G401.6 (cell line): ENCODE measurements around the gene ACVR1.
"Not testable (repeated sequence)": the region's sequence is repeated elsewhere in the genome, so short reads cannot be mapped to it uniquely, and the experiment has no call there.

ENCODE experiments used
- FAIRE-seq: peaks from 2 replicates; lab custom pipeline; 2012; peaks lifted over from hg19 to GRCh38; lab: Jason Lieb, UNC

Gene ACVR1

DNA sequence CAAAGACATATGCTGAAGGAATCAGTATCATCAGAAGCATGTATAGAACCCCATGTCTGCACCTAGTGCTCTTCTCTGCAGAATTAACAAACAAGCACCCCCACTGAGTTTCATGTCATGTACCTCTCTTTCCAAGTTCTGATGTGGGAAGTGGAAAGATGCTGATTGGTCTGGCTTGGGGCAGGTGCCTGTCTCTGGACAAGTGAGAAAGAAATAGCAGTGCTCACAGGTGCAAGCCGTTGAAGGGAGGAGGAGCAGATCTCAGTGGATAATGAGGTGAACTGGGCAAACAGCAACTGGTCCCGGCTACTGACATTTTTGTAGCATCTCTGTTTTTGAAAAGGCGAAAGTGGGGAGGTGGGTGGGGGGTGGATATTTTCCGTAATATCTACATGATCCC is 17.5 kb upstream of the ACVR1 start:
- FAIRE-seq = no peak

GRCh38 chr2:157891643-157892041 is 15.5 kb upstream of the ACVR1 start:
- no peak for FAIRE-seq

GRCh38 chr2:157890969-157891642 is 15.0 kb upstream of the ACVR1 start:
- FAIRE-seq = no peak

DNA sequence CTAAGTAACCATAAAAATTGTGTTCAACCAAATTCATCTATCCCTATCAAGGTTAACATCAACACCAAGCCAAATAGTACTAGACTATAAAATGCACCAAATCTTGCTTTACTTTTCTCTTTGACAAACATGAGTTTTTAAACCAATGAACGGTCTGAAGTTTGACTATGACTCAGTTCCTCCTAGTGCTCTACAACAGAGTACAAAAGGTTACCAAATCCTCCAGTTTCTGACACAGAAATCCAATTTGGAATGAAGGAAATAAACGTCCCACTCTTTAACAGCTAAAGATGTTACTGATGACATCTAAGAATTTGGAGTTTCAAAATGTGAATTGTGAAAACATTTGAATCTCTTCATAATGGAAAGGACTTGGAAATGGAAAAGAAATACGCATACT is 11.8 kb upstream of the ACVR1 start:
- no peak for FAIRE-seq

DNA sequence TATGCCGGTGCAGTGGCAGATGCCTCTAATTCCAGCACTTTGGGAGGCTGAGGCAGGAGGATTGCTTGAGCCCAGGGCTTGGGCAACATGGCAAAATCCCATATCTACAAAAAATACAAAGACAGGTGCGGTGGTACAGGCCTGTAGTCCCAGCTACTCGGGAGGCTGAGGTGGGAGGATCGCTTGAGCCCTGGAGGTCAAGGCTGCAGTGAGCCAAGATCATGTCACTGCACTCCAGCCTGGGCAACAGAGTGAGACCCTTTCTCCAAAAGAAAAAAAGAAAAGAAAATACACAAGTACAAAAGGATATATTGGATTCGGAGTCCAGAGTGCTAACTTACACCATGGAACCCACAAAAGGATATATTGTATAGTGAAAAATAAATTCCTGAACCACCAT is 8.4 kb upstream of the ACVR1 start:
- not testable (repeated sequence) for FAIRE-seq

DNA sequence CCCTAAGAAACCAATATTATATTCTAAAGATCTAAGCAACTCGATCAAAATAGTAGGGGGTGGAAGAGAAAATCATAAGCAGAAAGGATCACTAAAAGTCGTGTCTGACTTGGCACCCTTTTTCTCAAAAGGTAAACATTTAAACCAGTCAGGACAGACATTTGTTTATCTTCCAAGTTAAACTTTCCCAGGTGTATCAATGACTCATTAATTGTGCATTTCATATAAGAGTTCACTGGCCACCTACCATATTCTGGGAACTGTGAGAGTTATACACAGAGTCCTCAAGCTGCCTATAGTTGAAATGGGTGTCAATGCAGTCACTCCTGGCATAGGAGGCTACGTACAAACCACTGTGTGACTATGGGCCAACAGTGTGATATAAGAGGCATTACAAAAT is 4.8 kb upstream of the ACVR1 start:
- FAIRE-seq = no peak

DNA sequence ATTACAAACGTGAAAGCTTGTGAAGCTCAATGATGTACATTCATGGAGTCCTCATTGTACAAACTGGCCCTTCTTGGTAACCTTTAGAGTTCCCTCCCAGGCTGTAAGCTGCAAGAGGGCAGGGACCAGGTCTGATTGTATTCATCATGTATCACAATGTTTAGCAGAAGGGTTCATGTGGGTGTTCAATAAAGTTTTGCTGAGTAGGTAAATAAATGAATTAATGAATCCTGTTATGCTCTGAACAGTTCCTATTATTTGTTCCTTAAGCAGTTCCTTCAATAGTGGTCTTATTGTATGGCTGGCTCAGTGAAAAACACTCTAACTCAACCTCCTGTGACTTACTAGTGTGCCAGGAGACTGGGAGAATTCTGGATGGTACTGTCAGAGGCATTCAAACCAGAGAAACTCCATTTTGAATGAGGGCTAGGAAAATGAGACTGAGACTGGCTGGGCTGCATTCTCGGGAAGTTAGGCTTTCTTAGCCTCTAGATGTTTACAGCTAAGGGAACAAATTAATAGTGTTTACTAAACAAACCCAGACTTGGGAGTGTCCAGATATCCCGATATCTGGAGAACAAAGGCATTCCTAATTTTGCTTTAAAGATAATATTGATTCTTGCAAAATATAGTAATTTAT is 1.8 kb upstream of the ACVR1 start:
- no peak for FAIRE-seq

DNA sequence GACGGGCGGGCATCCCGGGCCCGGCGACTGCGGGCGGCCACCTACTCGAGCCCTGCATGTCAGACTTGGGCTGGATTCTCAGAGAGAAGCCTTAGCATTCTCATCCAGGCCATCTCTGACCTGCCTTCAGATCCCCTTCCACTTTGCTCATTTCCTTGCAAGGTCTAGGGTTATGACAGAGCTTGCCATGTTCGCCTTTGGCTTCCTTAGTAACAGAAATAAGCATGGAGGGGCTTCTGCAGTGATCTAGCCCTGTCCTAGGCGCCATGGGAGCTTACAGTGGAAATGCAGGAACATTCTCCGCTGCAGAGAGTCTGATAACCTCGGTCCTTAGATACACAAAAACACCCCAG is 632 bp upstream of the ACVR1 start:
- FAIRE-seq = no peak

DNA sequence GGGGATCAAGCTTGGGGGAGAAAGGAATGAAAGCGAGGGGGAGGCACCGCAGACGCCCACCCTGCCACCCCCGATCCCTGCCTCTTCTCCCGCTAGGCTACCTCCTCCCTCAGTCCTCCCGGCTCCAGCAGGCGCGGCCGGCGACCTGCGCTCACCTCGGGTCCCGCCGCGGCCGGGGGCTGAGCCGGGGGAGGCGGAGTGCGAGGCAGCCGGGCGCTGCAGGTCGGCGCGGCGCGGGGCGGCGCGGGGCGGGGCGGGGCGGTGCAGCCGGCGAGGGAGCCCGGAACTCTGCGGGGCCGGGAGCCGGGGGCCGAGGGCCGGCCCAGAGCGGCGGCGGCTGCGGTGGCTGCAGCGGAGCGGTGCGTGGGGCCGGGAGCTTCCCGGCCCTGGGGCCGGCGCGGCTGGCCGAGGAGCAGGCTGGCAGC is 477 bp downstream of the ACVR1 start:
- no peak for FAIRE-seq

GRCh38 chr2:157874997-157875640 is 1.0 kb downstream of the ACVR1 start:
- FAIRE-seq = no peak

GRCh38 chr2:157874348-157874747 is 1.8 kb downstream of the ACVR1 start:
- no peak for FAIRE-seq

- no peak for FAIRE-seq
These were observed 3.3 kb downstream of the ACVR1 start for GRCh38 chr2:157872791-157873190.

DNA sequence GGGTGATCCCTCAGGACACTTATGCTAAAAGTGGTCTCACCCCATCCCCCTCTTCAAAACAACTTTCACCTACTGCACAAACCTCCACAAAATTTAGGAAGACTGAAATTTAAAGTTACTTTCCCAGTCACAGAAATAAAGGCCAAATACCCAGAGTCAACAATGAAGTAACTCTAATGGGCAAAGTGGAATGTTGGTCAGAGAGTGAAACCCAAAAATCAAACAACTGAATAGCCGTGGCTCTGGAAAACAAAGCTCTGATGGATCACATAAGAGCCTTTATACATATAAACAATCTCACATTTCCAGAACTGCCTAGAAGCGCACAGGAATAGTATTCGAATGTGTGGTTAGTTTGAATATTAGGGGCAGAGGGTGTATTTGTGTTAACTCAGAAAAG is 4.7 kb downstream of the ACVR1 start:
- FAIRE-seq = no peak

DNA sequence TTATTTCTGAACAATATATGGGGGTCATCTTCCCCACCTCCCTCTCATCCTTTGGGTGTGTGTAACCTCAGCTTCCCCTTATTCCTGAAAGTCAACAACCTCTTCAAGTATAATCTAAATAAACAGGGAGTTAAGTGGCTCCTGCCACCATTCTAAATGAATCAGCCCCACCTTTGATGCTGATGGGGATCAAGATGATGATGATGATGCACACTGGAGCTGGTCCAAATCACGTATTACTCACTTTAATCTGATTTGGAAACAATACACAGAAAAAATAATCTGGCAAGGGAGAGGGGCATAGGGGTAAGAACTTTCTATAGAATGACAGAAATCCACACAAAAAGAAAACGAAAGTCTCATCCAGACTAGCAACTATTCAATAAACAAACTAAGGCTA is 7.1 kb downstream of the ACVR1 start:
- no peak for FAIRE-seq

DNA sequence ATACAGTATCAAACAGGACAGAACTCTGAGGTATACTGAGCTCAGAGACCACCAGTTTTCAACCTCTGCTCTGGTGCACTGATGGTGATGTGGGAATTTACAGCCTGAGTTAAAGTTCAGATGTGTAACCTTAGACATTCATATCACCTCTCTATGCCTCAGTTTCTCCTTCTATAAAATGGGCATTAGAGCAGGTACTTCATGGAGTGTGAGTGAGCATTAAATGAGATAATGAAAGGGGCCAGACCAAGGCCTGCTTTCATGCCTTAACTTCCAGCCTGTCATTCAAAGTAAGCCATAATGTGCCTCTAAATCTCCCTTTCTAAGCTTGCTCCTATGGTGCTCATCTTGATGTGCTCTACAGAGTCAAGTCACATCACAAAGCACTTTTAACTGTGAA is 8.4 kb downstream of the ACVR1 start:
- no peak for FAIRE-seq

GRCh38 chr2:157866666-157867642 is 9.2 kb downstream of the ACVR1 start:
- FAIRE-seq = no peak

- no peak for FAIRE-seq
These were observed 9.9 kb downstream of the ACVR1 start for GRCh38 chr2:157866202-157866601.

GRCh38 chr2:157864857-157865430 is 11.2 kb downstream of the ACVR1 start:
- no peak for FAIRE-seq

DNA sequence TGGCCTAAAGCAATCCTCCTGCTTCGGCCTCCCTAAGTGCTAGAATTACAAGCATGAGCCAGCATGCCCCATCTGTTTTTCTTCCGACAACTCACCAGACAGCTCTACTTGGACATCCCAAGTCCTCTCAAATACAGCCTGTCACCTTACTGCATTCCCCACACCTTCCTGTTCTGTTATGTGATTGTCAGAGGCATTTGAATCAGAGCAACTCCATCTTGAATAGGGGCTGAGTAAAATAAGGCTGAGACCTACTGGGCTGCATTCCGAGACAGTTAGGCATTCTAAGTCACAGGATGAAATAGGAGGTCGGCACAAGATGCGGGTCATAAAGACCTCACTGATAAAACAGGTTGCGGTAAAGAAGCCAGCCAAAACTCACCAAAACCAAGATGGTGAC is 17.3 kb downstream of the ACVR1 start:
- no peak for FAIRE-seq

- FAIRE-seq = no peak
These were observed 18.2 kb downstream of the ACVR1 start for GRCh38 chr2:157857881-157858280.

DNA sequence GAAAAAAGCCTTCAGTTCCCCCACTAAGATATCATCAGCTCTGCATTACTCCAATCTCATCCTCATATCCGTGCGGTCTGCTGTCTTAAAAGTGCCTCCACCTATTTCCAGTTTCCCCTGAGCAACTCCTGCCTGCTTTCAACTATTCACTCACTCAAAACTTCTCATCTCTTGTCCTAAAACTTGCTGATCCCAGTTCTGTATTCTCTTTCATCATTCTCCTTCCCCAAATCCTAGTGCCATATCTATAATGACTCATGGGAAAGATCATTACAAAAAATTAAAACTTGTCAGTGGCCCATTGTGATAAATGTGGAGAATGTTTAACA is 20.0 kb downstream of the ACVR1 start:
- FAIRE-seq = no peak

DNA sequence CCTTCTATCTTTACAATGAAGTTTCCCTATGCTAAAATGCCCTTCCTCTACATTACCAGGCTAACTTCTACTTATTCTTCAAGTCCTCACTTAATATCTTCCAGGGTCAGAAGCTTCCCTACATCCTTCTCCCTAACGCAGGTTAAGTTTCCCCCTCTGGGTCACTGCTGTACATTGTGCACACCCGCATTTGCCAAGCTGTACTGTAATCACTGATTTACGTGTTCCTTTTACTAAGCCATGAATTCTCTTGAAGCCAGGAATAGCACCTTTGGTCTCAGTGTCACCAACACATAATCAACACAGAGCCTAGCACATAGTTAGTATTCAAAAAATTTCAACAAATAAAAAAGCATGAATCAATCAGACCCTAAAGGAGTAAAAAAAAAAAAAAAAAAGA is 22.3 kb downstream of the ACVR1 start:
- no peak for FAIRE-seq

- no peak for FAIRE-seq
These were observed 22.9 kb downstream of the ACVR1 start for GRCh38 chr2:157853211-157853610.
